Mononuclear cell (primary cell): ENCODE results near the gene CPNE1. TPM values are rescaled to one million over a fixed set of nuclear protein-coding genes. Genes with fewer than 3 reads are reported as not detected.
"Not testable (repeated sequence)": the region's sequence is repeated elsewhere in the genome, so short reads cannot be mapped to it uniquely, and the experiment has no call there.

Experiments used
- H3K27me3 ChIP-seq: 2 replicates; pipeline ENCODE4 v1.6.0; 2011; ENCODE audit warnings: low read length, control low read depth; ENCODE audit not compliant: insufficient read depth
- H3K4me1 ChIP-seq: 2 replicates; pipeline ENCODE4 v1.5.1; 2011; ENCODE audit warnings: mild to moderate bottlenecking, low read length, control low read depth; ENCODE audit not compliant: insufficient read depth
- H3K4me3 ChIP-seq: 2 replicates; pipeline ENCODE4 v1.5.1; 2011; ENCODE audit warnings: mild to moderate bottlenecking, low read length, moderate library complexity
- H3K9me3 ChIP-seq: 2 replicates; pipeline ENCODE4 v1.5.1; 2011; ENCODE audit warnings: low read depth, mild to moderate bottlenecking, control low read depth, low read length
- total RNA-seq: library from RNA; depleted of rRNA; stranded (reverse); fragments of >200 nt; gene quantifications from one replicate; pipeline ENCODE4 v1.2.3, GENCODE V29; 2012

CPNE1 gene
- 74.5 TPM for total RNA-seq

- no peaks in the 10 kb centered on the region for H3K9me3 ChIP-seq
- H3K4me3 ChIP-seq: peak within 1 kb of the TSS; percentile 82
- H3K4me1 ChIP-seq: peaks cover 38% of the 10 kb centered on the region
- H3K27me3 ChIP-seq: no peaks in the 10 kb centered on the region
Measured at GRCh38 chr20:35664466-35665206, at the start of gene CPNE1, which contains the start of gene RBM12. Gene CPNE1 (minus strand): TSS chr20:35664900. CDS start chr20:35632923, 31,977 bp downstream. Gene RBM12 (minus strand): TSS chr20:35664900. CDS start chr20:35655322, 9,578 bp downstream.

- H3K4me3 ChIP-seq: no peak overlapping the region
- no peaks in the 10 kb centered on the region for H3K9me3 ChIP-seq
- no peaks in the 10 kb centered on the region for H3K27me3 ChIP-seq
- H3K4me1 ChIP-seq: peaks cover 10% of the 10 kb centered on the region
Measured at GRCh38 chr20:35714127-35714526, 49.4 kb upstream of the CPNE1 start.

GRCh38 chr20:35713120-35713519, 48.4 kb upstream of the CPNE1 start:
- not testable (repeated sequence) for H3K27me3 ChIP-seq, H3K9me3 ChIP-seq, H3K4me3 ChIP-seq
- H3K4me1 ChIP-seq: peaks cover 11% of the 10 kb centered on the region

GRCh38 chr20:35711588-35712209, 47.0 kb upstream of the CPNE1 start:
- Histone ChIP-seq H3K4me3 (no peak overlapping the region), H3K9me3 (no peaks in the 10 kb centered on the region), H3K4me1 (peaks cover 11% of the 10 kb centered on the region), H3K27me3 (no peaks in the 10 kb centered on the region)

GRCh38 chr20:35710884-35711587, 46.3 kb upstream of the CPNE1 start:
- no peaks in the 10 kb centered on the region for H3K9me3 ChIP-seq
- H3K4me1 ChIP-seq: peaks cover 11% of the 10 kb centered on the region
- H3K27me3 ChIP-seq: no peaks in the 10 kb centered on the region
- H3K4me3 ChIP-seq: no peak overlapping the region

- H3K9me3 ChIP-seq: no peaks in the 10 kb centered on the region
- peaks cover 11% of the 10 kb centered on the region for H3K4me1 ChIP-seq
- no peaks in the 10 kb centered on the region for H3K27me3 ChIP-seq
- H3K4me3 ChIP-seq: no peak overlapping the region
Measured at GRCh38 chr20:35710039-35710438, 45.3 kb upstream of the CPNE1 start.

GRCh38 chr20:35709259-35709658, 44.6 kb upstream of the CPNE1 start:
- H3K9me3 ChIP-seq: no peaks in the 10 kb centered on the region
- peaks cover 11% of the 10 kb centered on the region for H3K4me1 ChIP-seq
- H3K27me3 ChIP-seq: no peaks in the 10 kb centered on the region
- no peak overlapping the region for H3K4me3 ChIP-seq

- no peak overlapping the region for H3K4me3 ChIP-seq
- H3K27me3 ChIP-seq: no peaks in the 10 kb centered on the region
- H3K4me1 ChIP-seq: peaks cover 11% of the 10 kb centered on the region
- no peaks in the 10 kb centered on the region for H3K9me3 ChIP-seq
Measured at GRCh38 chr20:35708502-35708901, 43.8 kb upstream of the CPNE1 start.

- not testable (repeated sequence) for H3K4me1 ChIP-seq, H3K27me3 ChIP-seq, H3K4me3 ChIP-seq, H3K9me3 ChIP-seq
Measured at GRCh38 chr20:35706591-35707529, 42.2 kb upstream of the CPNE1 start.

GRCh38 chr20:35705894-35706293, 41.2 kb upstream of the CPNE1 start:
- not testable (repeated sequence) for H3K4me3 ChIP-seq, H3K9me3 ChIP-seq, H3K4me1 ChIP-seq, H3K27me3 ChIP-seq

GRCh38 chr20:35704514-35705261, 40.0 kb upstream of the CPNE1 start:
- Histone ChIP-seq H3K9me3 (no peaks in the 10 kb centered on the region), H3K27me3 (no peaks in the 10 kb centered on the region), H3K4me1 (peaks cover 15% of the 10 kb centered on the region), H3K4me3 (no peak overlapping the region)

GRCh38 chr20:35702824-35703695, 38.4 kb upstream of the CPNE1 start:
- Histone ChIP-seq H3K9me3 (no peaks in the 10 kb centered on the region), H3K27me3 (no peaks in the 10 kb centered on the region), H3K4me3 (no peak overlapping the region), H3K4me1 (peaks cover 19% of the 10 kb centered on the region)

- Histone ChIP-seq H3K4me3 (no peak overlapping the region), H3K9me3 (no peaks in the 10 kb centered on the region), H3K27me3 (no peaks in the 10 kb centered on the region)
Measured at GRCh38 chr20:35702051-35702823, 37.5 kb upstream of the CPNE1 start.

More at GRCh38 chr20:35702051-35702823, 37.5 kb upstream of the CPNE1 start:
- H3K4me1 ChIP-seq: peaks cover 26% of the 10 kb centered on the region
